GM21447 (cell line): ENCODE data around the gene FCER2.

Source experiments
- ATAC-seq: cut with Tn5 transposase; IDR thresholded peaks from one replicate; pipeline ENCODE4 v1.9.1; 2021; ENCODE audit not compliant: unreplicated experiment

The FCER2 gene

GRCh38 chr19:7704280-7705060 is 2.5 kb upstream of the FCER2 start:
- no peak for ATAC-seq

GRCh38 chr19:7703332-7703731 is 1.4 kb upstream of the FCER2 start:
- ATAC-seq, result no peak

- ATAC-seq, result no peak
Observed at GRCh38 chr19:7701049-7701653, 780 bp downstream of the FCER2 start.

- ATAC-seq, result no peak
Observed at GRCh38 chr19:7699417-7700401, 2.2 kb downstream of the FCER2 start.

- no peak for ATAC-seq
Observed at GRCh38 chr19:7699003-7699402, 2.9 kb downstream of the FCER2 start.

GRCh38 chr19:7698583-7698982 is 3.3 kb downstream of the FCER2 start:
- no peak for ATAC-seq

GRCh38 chr19:7697721-7698287 is 4.1 kb downstream of the FCER2 start:
- ATAC-seq, result no peak

- no peak for ATAC-seq
Observed at GRCh38 chr19:7694499-7694898, 7.4 kb downstream of the FCER2 start.

GRCh38 chr19:7692417-7693088 is 9.4 kb downstream of the FCER2 start:
- ATAC-seq, result no peak

GRCh38 chr19:7691497-7691896 is 10.4 kb downstream of the FCER2 start:
- ATAC-seq, result no peak

- no peak for ATAC-seq
Observed at GRCh38 chr19:7690779-7691258, 11.1 kb downstream of the FCER2 start.

GRCh38 chr19:7689165-7689564 is 12.8 kb downstream of the FCER2 start:
- no peak for ATAC-seq

GRCh38 chr19:7687177-7687576 is 14.8 kb downstream of the FCER2 start:
- ATAC-seq, result no peak

- ATAC-seq, result no peak
Observed at GRCh38 chr19:7685546-7686445, 16.1 kb downstream of the FCER2 start.

GRCh38 chr19:7682175-7682855 is 19.6 kb downstream of the FCER2 start:
- ATAC-seq, result no peak

- no peak for ATAC-seq
Observed at GRCh38 chr19:7681340-7682174, 20.4 kb downstream of the FCER2 start.

GRCh38 chr19:7680606-7681339 is 21.2 kb downstream of the FCER2 start, which contains the start of gene TRAPPC5:
Gene TRAPPC5 (plus strand): TSS chr19:7680833. CDS start chr19:7682254, 1,421 bp downstream.
- no peak for ATAC-seq
